Ishikawa (cell line): ENCODE results near the gene NLGN1.

ENCODE experiments used
- CEBPB ChIP-seq: IDR thresholded peaks from 2 replicates; pipeline ENCODE4 v1.6.1; 2012
- CREB1 ChIP-seq: IDR thresholded peaks from 2 replicates; pipeline ENCODE4 v1.6.1; 2012; ENCODE audit warnings: low read depth
- EGR1 ChIP-seq: IDR thresholded peaks from 2 replicates; pipeline ENCODE4 v1.6.1; 2012
- EP300 ChIP-seq: IDR thresholded peaks from 2 replicates; pipeline ENCODE4 v1.6.1; 2012; ENCODE audit warnings: borderline replicate concordance
- FOXM1 ChIP-seq: IDR thresholded peaks from 2 replicates; pipeline ENCODE4 v1.6.1; 2012; ENCODE audit warnings: low read depth, borderline replicate concordance
- NFIC ChIP-seq: IDR thresholded peaks from 2 replicates; pipeline ENCODE4 v1.6.1; 2012
- RAD21 ChIP-seq: IDR thresholded peaks from 2 replicates; pipeline ENCODE4 v1.6.1; 2012; ENCODE audit warnings: low read depth
- TAF1 ChIP-seq: IDR thresholded peaks from 2 replicates; pipeline ENCODE4 v1.6.1; 2012; ENCODE audit warnings: low read depth, mild to moderate bottlenecking
- TCF12 ChIP-seq: IDR thresholded peaks from 2 replicates; pipeline ENCODE4 v1.6.1; 2012; ENCODE audit warnings: low read depth
- TEAD4 ChIP-seq: IDR thresholded peaks from 2 replicates; pipeline ENCODE4 v1.6.1; 2012
- YY1 ChIP-seq: IDR thresholded peaks from 2 replicates; pipeline ENCODE4 v1.6.1; 2012; ENCODE audit warnings: low read depth
- ZBTB7A ChIP-seq: IDR thresholded peaks from 2 replicates; pipeline ENCODE4 v1.6.1; 2012; ENCODE audit warnings: low read depth
- TF ChIP-seq, protein P1 (sequence below): IDR thresholded peaks from 2 replicates; pipeline ENCODE4 v1.6.1; 2012
- TF ChIP-seq, protein P2 (sequence below): IDR thresholded peaks from 2 replicates; pipeline ENCODE4 v1.6.1; 2012
- TF ChIP-seq, protein P3 (sequence below): IDR thresholded peaks from 2 replicates; pipeline ENCODE4 v1.6.1; 2012; ENCODE audit warnings: low read depth, mild to moderate bottlenecking

NLGN1 gene

DNA sequence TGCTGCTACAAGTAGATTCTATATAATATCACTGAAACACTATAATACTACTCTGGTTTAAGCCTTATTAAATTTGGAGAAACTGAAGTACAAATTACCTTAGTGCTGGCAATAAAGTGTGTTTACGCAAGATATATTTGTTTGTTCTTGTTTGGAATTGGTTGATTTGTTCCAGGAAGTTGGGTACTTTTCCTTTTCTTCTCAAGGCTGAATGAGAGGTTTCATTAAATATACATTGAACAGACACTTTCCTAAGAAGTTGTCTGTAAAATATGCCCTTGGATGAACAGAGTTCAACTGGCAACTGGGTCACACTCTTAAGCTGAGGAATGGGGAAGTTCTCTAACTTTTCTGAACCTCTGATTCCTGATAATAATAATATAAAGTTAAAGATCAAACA is 919.5 kb downstream of the NLGN1 start:
- TF ChIP-seq FOXM1 (no peak), TEAD4 (no peak), EP300 (no peak), TCF12 (no peak), CEBPB (no peak), RAD21 (no peak), ZBTB7A (no peak), CREB1 (no peak)
- TF ChIP-seq, protein P1, sequence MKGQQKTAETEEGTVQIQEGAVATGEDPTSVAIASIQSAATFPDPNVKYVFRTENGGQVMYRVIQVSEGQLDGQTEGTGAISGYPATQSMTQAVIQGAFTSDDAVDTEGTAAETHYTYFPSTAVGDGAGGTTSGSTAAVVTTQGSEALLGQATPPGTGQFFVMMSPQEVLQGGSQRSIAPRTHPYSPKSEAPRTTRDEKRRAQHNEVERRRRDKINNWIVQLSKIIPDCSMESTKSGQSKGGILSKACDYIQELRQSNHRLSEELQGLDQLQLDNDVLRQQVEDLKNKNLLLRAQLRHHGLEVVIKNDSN = no peak

DNA sequence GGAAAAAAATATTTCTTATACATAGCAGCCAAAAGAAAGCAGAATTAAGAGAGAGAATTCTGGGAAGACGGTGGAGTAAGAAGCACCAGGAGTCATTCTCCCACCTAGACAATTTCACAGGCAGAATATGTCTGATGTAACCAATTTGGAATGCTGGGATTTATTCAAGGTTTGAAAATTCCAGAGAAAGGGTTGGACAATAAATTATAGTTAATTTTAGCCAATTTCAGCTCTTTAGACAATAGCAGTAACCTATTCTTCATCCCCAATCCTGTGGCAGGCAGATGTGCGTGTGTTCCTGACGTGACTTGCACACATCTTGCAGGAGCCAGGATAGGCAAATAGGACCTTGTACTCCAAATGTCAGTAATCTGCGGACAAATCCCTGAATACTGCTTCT is 920.6 kb downstream of the NLGN1 start:
- TF ChIP-seq TEAD4 (peak; percentile 23; the same call in 1 of the 2 replicates), NFIC (no peak), YY1 (no peak)
- TF ChIP-seq, protein P2, sequence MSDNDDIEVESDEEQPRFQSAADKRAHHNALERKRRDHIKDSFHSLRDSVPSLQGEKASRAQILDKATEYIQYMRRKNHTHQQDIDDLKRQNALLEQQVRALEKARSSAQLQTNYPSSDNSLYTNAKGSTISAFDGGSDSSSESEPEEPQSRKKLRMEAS = no peak

DNA sequence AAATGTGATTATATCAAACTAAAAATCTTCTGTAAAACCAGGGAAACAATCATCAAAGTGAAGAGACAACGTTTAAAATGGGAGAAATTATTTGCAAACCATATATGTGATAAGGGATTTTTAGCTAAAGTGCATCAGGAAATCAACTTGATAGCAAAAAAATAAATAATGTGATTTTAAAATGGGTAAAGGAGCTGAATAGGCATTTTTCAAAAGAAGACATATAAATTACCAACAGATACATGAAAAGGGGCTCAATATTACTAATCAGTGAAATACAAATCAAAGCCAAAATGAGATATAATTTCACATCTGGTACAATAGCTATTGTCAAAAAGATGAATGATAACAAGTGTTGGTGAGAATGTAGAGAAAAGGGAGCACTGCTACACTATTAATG is 924.0 kb downstream of the NLGN1 start:
- TF ChIP-seq, protein P1 = no peak
- no peak for TF ChIP-seq EP300
- TF ChIP-seq, protein P2 = no peak
- TF ChIP-seq TCF12 = no peak
- TF ChIP-seq YY1 = no peak
- TF ChIP-seq NFIC = no peak
- no peak for TF ChIP-seq RAD21
- no peak for TF ChIP-seq TAF1
- no peak for TF ChIP-seq TEAD4
- TF ChIP-seq CREB1 = no peak
- TF ChIP-seq EGR1 = no peak
- TF ChIP-seq, protein P3, sequence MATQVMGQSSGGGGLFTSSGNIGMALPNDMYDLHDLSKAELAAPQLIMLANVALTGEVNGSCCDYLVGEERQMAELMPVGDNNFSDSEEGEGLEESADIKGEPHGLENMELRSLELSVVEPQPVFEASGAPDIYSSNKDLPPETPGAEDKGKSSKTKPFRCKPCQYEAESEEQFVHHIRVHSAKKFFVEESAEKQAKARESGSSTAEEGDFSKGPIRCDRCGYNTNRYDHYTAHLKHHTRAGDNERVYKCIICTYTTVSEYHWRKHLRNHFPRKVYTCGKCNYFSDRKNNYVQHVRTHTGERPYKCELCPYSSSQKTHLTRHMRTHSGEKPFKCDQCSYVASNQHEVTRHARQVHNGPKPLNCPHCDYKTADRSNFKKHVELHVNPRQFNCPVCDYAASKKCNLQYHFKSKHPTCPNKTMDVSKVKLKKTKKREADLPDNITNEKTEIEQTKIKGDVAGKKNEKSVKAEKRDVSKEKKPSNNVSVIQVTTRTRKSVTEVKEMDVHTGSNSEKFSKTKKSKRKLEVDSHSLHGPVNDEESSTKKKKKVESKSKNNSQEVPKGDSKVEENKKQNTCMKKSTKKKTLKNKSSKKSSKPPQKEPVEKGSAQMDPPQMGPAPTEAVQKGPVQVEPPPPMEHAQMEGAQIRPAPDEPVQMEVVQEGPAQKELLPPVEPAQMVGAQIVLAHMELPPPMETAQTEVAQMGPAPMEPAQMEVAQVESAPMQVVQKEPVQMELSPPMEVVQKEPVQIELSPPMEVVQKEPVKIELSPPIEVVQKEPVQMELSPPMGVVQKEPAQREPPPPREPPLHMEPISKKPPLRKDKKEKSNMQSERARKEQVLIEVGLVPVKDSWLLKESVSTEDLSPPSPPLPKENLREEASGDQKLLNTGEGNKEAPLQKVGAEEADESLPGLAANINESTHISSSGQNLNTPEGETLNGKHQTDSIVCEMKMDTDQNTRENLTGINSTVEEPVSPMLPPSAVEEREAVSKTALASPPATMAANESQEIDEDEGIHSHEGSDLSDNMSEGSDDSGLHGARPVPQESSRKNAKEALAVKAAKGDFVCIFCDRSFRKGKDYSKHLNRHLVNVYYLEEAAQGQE = no peak
- no peak for TF ChIP-seq ZBTB7A
- no peak for TF ChIP-seq FOXM1
- TF ChIP-seq CEBPB = no peak

DNA sequence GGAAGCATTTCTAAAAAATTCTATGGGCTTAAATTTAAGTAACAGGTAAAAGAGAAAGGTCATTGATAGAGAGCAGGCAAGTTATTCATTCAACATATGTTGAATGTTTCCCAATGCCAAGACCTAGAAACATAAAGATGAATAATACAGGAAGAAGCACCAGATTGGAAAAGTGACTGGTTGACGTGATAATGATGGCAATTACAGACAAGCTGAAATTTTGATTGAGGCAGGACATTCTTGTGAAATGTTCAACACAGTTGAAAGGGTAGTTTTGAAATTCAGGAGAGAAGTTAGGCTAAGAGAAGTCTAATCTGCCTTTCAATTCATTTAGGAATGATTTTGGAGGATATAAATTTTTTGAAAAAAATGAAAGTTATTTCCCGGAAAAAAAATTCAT is 925.2 kb downstream of the NLGN1 start:
- TF ChIP-seq TCF12 = no peak
- TF ChIP-seq TEAD4 = no peak
- no peak for TF ChIP-seq TAF1
- no peak for TF ChIP-seq RAD21
- no peak for TF ChIP-seq EGR1
- no peak for TF ChIP-seq ZBTB7A
- TF ChIP-seq NFIC = no peak
- TF ChIP-seq, protein P1 = no peak
- TF ChIP-seq YY1 = no peak
- TF ChIP-seq, protein P3 = no peak
- no peak for TF ChIP-seq EP300
- TF ChIP-seq, protein P2 = no peak
- no peak for TF ChIP-seq CREB1
- TF ChIP-seq FOXM1 = no peak
- no peak for TF ChIP-seq CEBPB

DNA sequence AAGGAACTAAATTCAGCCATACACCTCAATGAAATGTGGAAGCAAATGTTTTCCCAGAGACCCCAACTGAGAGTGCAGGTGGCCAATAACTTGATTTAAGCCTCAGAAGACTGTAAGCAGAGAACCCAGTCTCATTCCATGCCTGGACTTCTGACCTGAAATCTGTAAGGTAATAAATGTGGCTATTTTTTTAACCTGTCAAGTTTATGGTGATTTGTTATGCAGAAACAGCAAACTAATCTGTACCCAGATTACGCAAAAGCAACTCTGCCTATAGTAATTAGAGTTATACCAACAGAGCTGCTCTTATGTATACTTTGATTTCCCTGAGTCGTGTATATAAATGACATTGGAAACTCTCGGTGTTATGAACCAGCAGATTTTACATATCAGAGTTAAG is 927.6 kb downstream of the NLGN1 start:
- TF ChIP-seq EGR1 (no peak), CREB1 (no peak), NFIC (no peak), RAD21 (no peak), YY1 (no peak), TCF12 (no peak), TAF1 (no peak), TEAD4 (no peak), ZBTB7A (no peak), CEBPB (no peak)
- TF ChIP-seq, protein P1 = no peak
- TF ChIP-seq, protein P3 = no peak
